Testis (tissue), 3 donors: ENCODE measurements around the gene FGR. TPM values are rescaled to one million over a fixed set of nuclear protein-coding genes. Genes with fewer than 3 reads are reported as not detected.

Experiments
- DNase-seq: peaks from one replicate; pipeline ENCODE4 v3.0.0-alpha.2; 2019
- H3K27ac ChIP-seq, 2 donors: fragments of 200-600 bp; sonication (generic); one replicate each; pipeline ENCODE4 v1.5.1; 2019
- H3K27me3 ChIP-seq: fragments of 200-600 bp; sonication (generic); one replicate; pipeline ENCODE4 v1.5.1; 2019
- H3K36me3 ChIP-seq: fragments of 200-600 bp; sonication (generic); one replicate; pipeline ENCODE4 v1.5.1; 2017; ENCODE audit warnings: low read depth; ENCODE audit errors: missing control alignments
- H3K4me1 ChIP-seq: fragments of 200-600 bp; sonication (generic); one replicate; pipeline ENCODE4 v1.5.1; 2019
- H3K4me3 ChIP-seq, 2 donors: fragments of 200-600 bp; sonication (generic); one replicate each; pipeline ENCODE4 v1.5.1; 2017 to 2019
- H3K9me3 ChIP-seq: fragments of 200-600 bp; sonication (generic); one replicate; pipeline ENCODE4 v1.5.1; 2017
- CTCF ChIP-seq, 3 experiments: fragments of 450-650 bp in 2 of 3; fragments of 200-600 bp in 1 of 3; sonication (generic) in 1 of 3; IDR thresholded peaks; one replicate each; pipeline ENCODE4 v1.5.1; 2016 to 2019; ENCODE audit warnings: antibody characterized with exemption in 3 of 3, mild to moderate bottlenecking in 2 of 3, moderate library complexity in 1 of 3
- POLR2A ChIP-seq: fragments of 450-650 bp; IDR thresholded peaks from one replicate; pipeline ENCODE4 v1.6.1; 2017; ENCODE audit warnings: antibody characterized with exemption, mild to moderate bottlenecking, moderate library complexity
- WGBS, 2 donors: methylation state at CpG; one replicate each; pipeline ENCODE4 v1.1.5; 2018; 5-methylcytosine and 5-hydroxymethylcytosine counted together
- intact Hi-C: fragments of 100-400 bp; cut with DNase I; formaldehyde crosslinking; loops from one replicate; pipeline ENCODE4 v1.15.1; 2023; ENCODE audit warnings: low total_unique reads
- polyA plus RNA-seq: library from polyadenylated mRNA; stranded (reverse); fragments of 350-450 nt; fragmentation: Illumina TruSeq; extraction: RNeasy Lipid Tissue Mini Kit (QIAGEN cat#74804); gene quantifications from one replicate; pipeline ENCODE4 v1.2.3, GENCODE V29; 2014; ENCODE audit warnings: low read depth, low replicate concordance; ENCODE audit not compliant: insufficient read depth
- total RNA-seq, 2 donors: library from RNA; depleted of rRNA; stranded (reverse); fragments of >200 nt; gene quantifications; one replicate each; pipeline ENCODE4 v1.2.3, GENCODE V29; 2016

Gene FGR
- total and polyA plus RNA-seq, 3 donors from 2014 or later: 5.2 to 10.2 (median 10.0) TPM

- Histone ChIP-seq H3K9me3 (no peaks in the 10 kb centered on the region), H3K4me1 (no peaks in the 10 kb centered on the region), H3K36me3 (no peaks in the 10 kb centered on the region), H3K27me3 (no peaks in the 10 kb centered on the region), H3K4me3 (no peak overlapping the region), H3K27ac (no peak overlapping the region)
- intact Hi-C loops: no loop called here
- TF ChIP-seq POLR2A (no peak), CTCF (IDR thresholded peaks at IDR 0.05) (no peak)
- 81 to 87% methylated on average over 5 of the region's 5 CpGs for WGBS, 2 donors
- DNase-seq: no peak
Measured at GRCh38 chr1:27627061-27627460, 7.9 kb downstream of the FGR start.

GRCh38 chr1:27626031-27626935 is 8.7 kb downstream of the FGR start:
- no peaks in the 10 kb centered on the region for H3K36me3 ChIP-seq
- H3K4me3 ChIP-seq: no peak overlapping the region
- intact Hi-C loops: no loop called here
- DNase-seq: no peak
- H3K27me3 ChIP-seq: no peaks in the 10 kb centered on the region
- TF ChIP-seq POLR2A: no peak
- TF ChIP-seq CTCF (IDR thresholded peaks at IDR 0.05): no peak
- no peak overlapping the region for H3K27ac ChIP-seq
- 87 to 89% methylated on average over 8 to 11 of the region's 11 CpGs for WGBS, 2 donors
- no peaks in the 10 kb centered on the region for H3K9me3 ChIP-seq
- peaks cover 3% of the 10 kb centered on the region for H3K4me1 ChIP-seq

- Histone ChIP-seq H3K9me3 (no peaks in the 10 kb centered on the region), H3K4me1 (peaks cover 3% of the 10 kb centered on the region), H3K27ac (no peak overlapping the region), H3K4me3 (no peak overlapping the region), H3K36me3 (no peaks in the 10 kb centered on the region), H3K27me3 (no peaks in the 10 kb centered on the region)
- intact Hi-C loops: no loop called here
- 59 to 77% methylated on average over 3 to 7 of the region's 7 CpGs for WGBS, 2 donors
- TF ChIP-seq CTCF (IDR thresholded peaks at IDR 0.05): no peak
- TF ChIP-seq POLR2A: no peak
- DNase-seq: no peak
Measured at GRCh38 chr1:27624467-27625178, 10.4 kb downstream of the FGR start.

- DNase-seq: no peak
- no peak for TF ChIP-seq CTCF (IDR thresholded peaks at IDR 0.05)
- no peak for TF ChIP-seq POLR2A
- Histone ChIP-seq H3K36me3 (no peaks in the 10 kb centered on the region), H3K4me1 (peaks cover 5% of the 10 kb centered on the region), H3K27ac (no peak overlapping the region), H3K9me3 (no peaks in the 10 kb centered on the region), H3K27me3 (no peaks in the 10 kb centered on the region), H3K4me3 (no peak overlapping the region)
- intact Hi-C loops: no loop called here
- WGBS, 2 donors: 91 to 97% methylated on average over 11 to 13 of the region's 13 CpGs
Measured at GRCh38 chr1:27623327-27624212, 11.4 kb downstream of the FGR start.
